H1 (cell line): Measurements from ENCODE around the gene KIAA1614. TPM values are rescaled to one million over a fixed set of nuclear protein-coding genes. Genes with fewer than 3 reads are reported as not detected.

ENCODE experiments used
- CTCF ChIA-PET: fragments of 300-600 bp; sonication (Branson Sonifier 250); formaldehyde crosslinking; loops from one replicate; lab custom pipeline; 2021; ENCODE audit not compliant: partially characterized antibody; lab: Charles Lee
- POLR2A ChIA-PET: fragments of 300-600 bp; sonication (Branson Sonifier 250); formaldehyde crosslinking; loops from one replicate; lab custom pipeline; 2021; ENCODE audit warnings: inconsistent platforms; ENCODE audit not compliant: partially characterized antibody; lab: Charles Lee
- DNase-seq, 2 experiments: peaks; one replicate each; pipeline versions ENCODE4 v3.0.0 to v3.0.0-alpha.2; 2010 to 2022; ENCODE audit warnings: low spot score in 2 of 2, low read depth in 1 of 2, mixed read lengths in 1 of 2
- FAIRE-seq: peaks from 2 replicates; lab custom pipeline; 2011; peaks lifted over from hg19 to GRCh38; lab: Jason Lieb, UNC
- H2AFZ ChIP-seq: 2 replicates; pipeline ENCODE4 v1.8.1; 2012; ENCODE audit warnings: low read length, inconsistent platforms
- H2AK5ac ChIP-seq: 2 replicates; pipeline ENCODE4 v1.6.1; 2013; ENCODE audit warnings: low read depth, low read length
- H2BK120ac ChIP-seq: replicated peaks from 2 replicates; pipeline ENCODE3; 2013; ENCODE audit warnings: low read depth, low read length, inconsistent platforms
- H2BK12ac ChIP-seq: 2 replicates; pipeline ENCODE4 v1.6.1; 2013; ENCODE audit warnings: low read depth, low read length
- H2BK15ac ChIP-seq: 2 replicates; pipeline ENCODE4 v1.6.1; 2013; ENCODE audit warnings: low read length
- H2BK20ac ChIP-seq: 2 replicates; pipeline ENCODE4 v1.6.1; 2013; ENCODE audit warnings: low read length
- H2BK5ac ChIP-seq: 2 replicates; pipeline ENCODE4 v1.6.1; 2013; ENCODE audit warnings: low read depth, low read length
- H3K14ac ChIP-seq: 2 replicates; pipeline ENCODE4 v1.6.1; 2013; ENCODE audit warnings: inconsistent platforms; ENCODE audit not compliant: insufficient read length
- H3K18ac ChIP-seq: 2 replicates; pipeline ENCODE4 v1.6.1; 2013; ENCODE audit warnings: low read length; ENCODE audit errors: extremely low read depth
- H3K23ac ChIP-seq: 2 replicates; pipeline ENCODE4 v1.6.1; 2013; ENCODE audit warnings: inconsistent platforms; ENCODE audit not compliant: insufficient read length
- H3K23me2 ChIP-seq: 2 replicates; pipeline ENCODE4 v1.6.1; 2013; ENCODE audit warnings: low read depth, low read length
- H3K27ac ChIP-seq: 2 replicates; pipeline ENCODE4 v1.6.1; 2011; ENCODE audit warnings: low read depth, low read length, inconsistent platforms
- H3K27me3 ChIP-seq, 4 experiments: replicated peaks in 1 of 4; 1 replicate in 1 of 4; 2 replicates in 3 of 4; pipeline versions ENCODE4 v1.6.1 to v1.8.1; 2011 to 2013; ENCODE audit warnings: low read length in 3 of 4, mild to moderate bottlenecking in 3 of 4, inconsistent platforms in 2 of 4, mixed read lengths in 2 of 4, moderate library complexity in 1 of 4; ENCODE audit not compliant: control insufficient read depth in 3 of 4, insufficient read depth in 3 of 4; ENCODE audit errors: extremely low read depth in 1 of 4
- H3K36me3 ChIP-seq, 4 experiments: 2 replicates each; pipeline versions ENCODE4 v1.6.1 to v1.8.1; 2011 to 2013; ENCODE audit warnings: mild to moderate bottlenecking in 4 of 4, low read length in 3 of 4, moderate library complexity in 2 of 4, control low read depth in 1 of 4, inconsistent platforms in 1 of 4; ENCODE audit not compliant: insufficient read depth in 4 of 4, control insufficient read depth in 2 of 4
- H3K4ac ChIP-seq: replicated peaks from 2 replicates; pipeline ENCODE3; 2013; ENCODE audit warnings: low read length, low read depth, mixed read lengths, inconsistent platforms; ENCODE audit not compliant: insufficient read length
- H3K4me1 ChIP-seq, 4 experiments: replicated peaks in 1 of 4; 1 replicate in 1 of 4; 2 replicates in 3 of 4; pipeline versions ENCODE4 v1.6.1 to v1.8.1; 2011 to 2013; ENCODE audit warnings: low read length in 3 of 4, inconsistent platforms in 2 of 4, mixed read lengths in 1 of 4; ENCODE audit not compliant: insufficient read depth in 4 of 4, control insufficient read depth in 3 of 4
- H3K4me2 ChIP-seq, 2 experiments: 2 replicates each; pipeline versions ENCODE4 v1.6.1 to v1.8.1; 2011 to 2013; ENCODE audit warnings: low read depth in 2 of 2, low read length in 2 of 2, control low read depth in 1 of 2, inconsistent platforms in 1 of 2, mild to moderate bottlenecking in 1 of 2; ENCODE audit not compliant: insufficient read depth in 1 of 2
- H3K4me3 ChIP-seq, 4 experiments: fragments of 200-600, 300-600 bp in 1 of 4; sonication (generic), shearing (Covaris generic), sonication (Bioruptor Twin) in 1 of 4; 2 replicates each; pipeline versions ENCODE4 v1.5.1 to v1.8.1; 2011 to 2016; ENCODE audit warnings: low read length in 4 of 4, low read depth in 3 of 4, control low read depth in 2 of 4, inconsistent platforms in 2 of 4, mild to moderate bottlenecking in 2 of 4, mixed read lengths in 1 of 4, moderate library complexity in 1 of 4; ENCODE audit not compliant: insufficient read depth in 2 of 4; ENCODE audit errors: extremely low read depth in 1 of 4
- H3K56ac ChIP-seq: replicated peaks from 2 replicates; pipeline ENCODE3; 2013; ENCODE audit warnings: low read depth, mild to moderate bottlenecking, mixed read lengths, low read length, inconsistent platforms; ENCODE audit not compliant: insufficient read length
- H3K79me1 ChIP-seq: 2 replicates; pipeline ENCODE4 v1.6.1; 2013; ENCODE audit warnings: low read depth, low read length, control low read depth
- H3K79me2 ChIP-seq, 2 experiments: 2 replicates each; pipeline versions ENCODE4 v1.6.1 to v1.8.1; 2012 to 2013; ENCODE audit warnings: low read length in 2 of 2, mild to moderate bottlenecking in 2 of 2, inconsistent platforms in 1 of 2; ENCODE audit not compliant: insufficient read depth in 2 of 2, control insufficient read depth in 1 of 2
- H3K9ac ChIP-seq, 4 experiments: replicated peaks in 1 of 4; 1 replicate in 1 of 4; 2 replicates in 3 of 4; pipeline versions ENCODE4 v1.6.1 to v1.8.1; 2011 to 2013; ENCODE audit warnings: low read depth in 3 of 4, low read length in 3 of 4, control low read depth in 2 of 4, mild to moderate bottlenecking in 2 of 4, moderate library complexity in 2 of 4, inconsistent platforms in 1 of 4; ENCODE audit errors: extremely low read depth in 1 of 4
- H3K9me3 ChIP-seq, 2 experiments: 2 replicates each; pipeline versions ENCODE4 v1.6.1 to v1.8.1; 2012 to 2013; ENCODE audit warnings: mild to moderate bottlenecking in 2 of 2, moderate library complexity in 2 of 2, control low read depth in 1 of 2, inconsistent platforms in 1 of 2, low read depth in 1 of 2, low read length in 1 of 2, mixed read lengths in 1 of 2; ENCODE audit not compliant: insufficient read depth in 2 of 2
- H4K20me1 ChIP-seq, 2 experiments: replicated peaks in 1 of 2; 2 replicates each; pipeline versions ENCODE3 to v1.8.1; 2011 to 2013; ENCODE audit warnings: inconsistent platforms in 2 of 2, low read length in 2 of 2, mild to moderate bottlenecking in 1 of 2; ENCODE audit not compliant: insufficient read depth in 2 of 2, control insufficient read depth in 1 of 2
- H4K5ac ChIP-seq: 2 replicates; pipeline ENCODE4 v1.6.1; 2013; ENCODE audit warnings: low read length, low read depth, mixed read lengths, inconsistent platforms; ENCODE audit not compliant: insufficient read length
- H4K8ac ChIP-seq: 2 replicates; pipeline ENCODE4 v1.8.0; 2013; ENCODE audit warnings: mild to moderate bottlenecking, moderate library complexity, low read length, inconsistent platforms; ENCODE audit not compliant: insufficient read depth; ENCODE audit errors: extremely low read depth
- H4K91ac ChIP-seq: replicated peaks from 2 replicates; pipeline ENCODE3; 2013; ENCODE audit warnings: low read length, mixed read lengths, inconsistent platforms; ENCODE audit not compliant: insufficient read length
- RNF2 ChIP-seq: fragments of 200-900, 300-1000 bp; sonication (generic); IDR thresholded peaks from 2 replicates; pipeline ENCODE4 v1.7.1; 2016; ENCODE audit warnings: borderline replicate concordance, low read depth, mild to moderate bottlenecking, antibody characterized with exemption, low read length; ENCODE audit not compliant: poor library complexity, severe bottlenecking; ENCODE audit errors: missing control alignments
- SP1 ChIP-seq: IDR thresholded peaks from 2 replicates; pipeline ENCODE4 v1.6.1; 2011; ENCODE audit warnings: low read depth, low read length
- WGBS, 2 experiments: shearing (Covaris generic) in 1 of 2; methylation state at CpG; one replicate each; pipeline versions ENCODE4 v1.1.6 to v1.1.7; 2013 to 2015; ENCODE audit warnings: low lambda C conversion rate in 2 of 2, mixed read lengths in 2 of 2, inconsistent platforms in 1 of 2, low coverage in 1 of 2, missing lambda C conversion rate in 1 of 2; ENCODE audit not compliant: insufficient replicate concordance in 2 of 2, insufficient coverage in 1 of 2, insufficient read length in 1 of 2; ENCODE audit errors: extremely low coverage in 1 of 2, missing lambda C conversion rate in 1 of 2; 5-methylcytosine and 5-hydroxymethylcytosine counted together
- polyA plus RNA-seq, 7 experiments: library from polyadenylated mRNA; depleted of rRNA in 3 of 7; stranded (reverse) in 5 of 7; unstranded in 2 of 7; fragments of >200 nt in 5 of 7; fragments of 200-250 nt in 2 of 7; gene quantifications; 1 replicate in 5 of 7; 2 replicates in 1 of 7; 4 replicates in 1 of 7; pipeline versions ENCODE4 v1.2.1 to v1.2.3, GENCODE V29; 2011 to 2013; ENCODE audit warnings: missing spikeins in 2 of 7, mixed read lengths in 2 of 7
- total RNA-seq: library from RNA; stranded (reverse); fragmentation: NEBNext Ultra II Directional; extraction: Animal tissue kit (Norgen Biotek cat#: 25700); gene quantifications from 2 replicates; pipeline ENCODE4 v1.2.1, GENCODE V29; 2021

Gene KIAA1614
- total and polyA plus RNA-seq, 2 of the 8 experiments (the other 6 are each of a cell fraction or from before 2014, with no cell fraction given): 1.3 to 3.1 TPM

DNA sequence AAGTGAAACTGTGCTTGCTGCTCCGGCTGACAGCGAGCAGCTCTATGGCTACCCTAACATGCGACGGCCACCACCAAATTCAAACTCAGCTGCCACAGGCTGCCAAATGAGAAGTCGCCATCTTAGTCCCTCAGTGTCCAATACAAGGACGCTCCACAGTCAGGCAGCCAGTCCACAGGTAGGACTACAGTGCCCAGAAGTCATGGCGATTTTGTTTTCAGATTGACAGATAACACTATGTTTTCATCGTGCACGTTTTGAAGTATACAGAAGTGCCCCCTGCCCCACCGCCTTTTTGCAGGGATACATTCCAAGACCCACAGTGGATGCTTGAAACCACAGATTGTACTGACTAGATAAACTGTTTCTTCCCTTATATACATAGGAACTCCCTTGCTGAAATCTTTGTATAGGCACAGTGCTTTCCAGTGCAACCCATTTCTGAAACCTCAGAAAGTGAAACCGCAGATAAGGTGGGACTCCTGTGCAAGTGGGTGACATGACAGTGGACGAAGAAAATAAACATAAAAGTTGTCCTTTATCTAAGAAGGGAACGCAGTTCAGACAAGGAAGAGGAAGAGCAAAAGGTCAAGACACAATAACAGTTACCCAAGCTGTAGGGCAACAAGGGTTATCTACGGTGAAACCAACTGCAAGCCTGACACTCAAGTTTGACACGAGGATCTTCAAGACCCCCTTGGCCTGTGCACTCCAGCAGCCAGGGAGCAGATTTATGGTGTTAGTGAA is 57.8 kb downstream of the KIAA1614 start:
- no peak overlapping the region for H2AFZ ChIP-seq
- no peak overlapping the region for H3K14ac ChIP-seq
- no peak overlapping the region for H2BK5ac ChIP-seq
- no peak overlapping the region for H3K4me3 ChIP-seq
- no peak overlapping the region for H3K4me2 ChIP-seq
- no peak overlapping the region for H4K8ac ChIP-seq
- no peaks in the 10 kb centered on the region for H3K79me2 ChIP-seq
- no peak overlapping the region for H3K4ac ChIP-seq
- TF ChIP-seq SP1 (no peak), RNF2 (no peak)
- H3K79me1 ChIP-seq: peaks cover 2% of the 10 kb centered on the region; the same call in 1 of the 2 replicates
- H2BK12ac ChIP-seq: no peak overlapping the region
- FAIRE-seq (no peak), DNase-seq (no peak)
- 87% methylated on average over 15 of the region's 15 CpGs; no CpG with 5 or more reads in 1 of the 2 experiments for WGBS, 2 experiments
- H3K56ac ChIP-seq: no peak overlapping the region
- H2AK5ac ChIP-seq: no peak overlapping the region
- no peak overlapping the region for H2BK20ac ChIP-seq
- H3K18ac ChIP-seq: no peak overlapping the region
- H3K23me2 ChIP-seq: no peaks in the 10 kb centered on the region
- H2BK120ac ChIP-seq: no peak overlapping the region
- no peaks in the 10 kb centered on the region for H3K27me3 ChIP-seq
- peaks cover 0 to 24% (median 6%) of the 10 kb centered on the region in 4 experiments; a peak in 6 of 8 replicates for H3K36me3 ChIP-seq
- H4K91ac ChIP-seq: no peak overlapping the region
- CTCF ChIA-PET: interaction anchor here (1.0 kb wide), 1 partner anchor 70 kb away, joined by 3 read pairs; no protein-coding TSS in a partner anchor
- H2BK15ac ChIP-seq: no peak overlapping the region
- H3K27ac ChIP-seq: no peak overlapping the region
- H3K9ac ChIP-seq: no peak overlapping the region
- peaks cover 0 to 5% of the 10 kb centered on the region in 2 experiments for H4K20me1 ChIP-seq
- no peaks in the 10 kb centered on the region for H3K9me3 ChIP-seq
- H4K5ac ChIP-seq: no peak overlapping the region
- H3K4me1 ChIP-seq: no peaks in the 10 kb centered on the region
- H3K23ac ChIP-seq: no peak overlapping the region
- POLR2A ChIA-PET: no interaction called here
